Measurements from ENCODE around the gene SPR. TPM values are rescaled to one million over a fixed set of nuclear protein-coding genes. Genes with fewer than 3 reads are reported as not detected.
A peak's percentile ranks its signal among the peaks of the same experiment; 100 is the strongest.
"Not testable (repeated sequence)": the region's sequence is repeated elsewhere in the genome, so short reads cannot be mapped to it uniquely, and the experiment has no call there.

The SPR gene
- total RNA-seq, 2 experiments from 2014 or later = 7.1 to 8.5 TPM

GRCh38 chr2:72907369-72907768, 20.2 kb downstream of the SPR start:
- POLR2A ChIA-PET; H3K27ac Mint-ChIP-seq; H3K9me3 Mint-ChIP-seq; H3K36me3 Mint-ChIP-seq; DNase-seq; intact Hi-C loops (cut with micrococcal nuclease); H3K4me1 Mint-ChIP-seq (ENCODE audit: low read depth); H3K4me3 Mint-ChIP-seq: not testable (repeated sequence)
- H3K27me3 Mint-ChIP-seq = peaks cover 51% of the 10 kb centered on the region
- CTCF ChIA-PET = interaction anchor here (0.9 kb wide), 1 partner anchor 40 kb away, joined by 6 read pairs; no protein-coding TSS in a partner anchor

GRCh38 chr2:72908741-72909140, 21.5 kb downstream of the SPR start:
- Mint-ChIP-seq H3K27me3 (peaks cover 49% of the 10 kb centered on the region), H3K36me3 (no peaks in the 10 kb centered on the region)
- CTCF ChIA-PET = interaction anchor here (0.9 to 2.1 kb wide), 2 partner anchors 21 to 22 kb away, joined by 3 to 6 read pairs; no protein-coding TSS in a partner anchor

GRCh38 chr2:72911256-72911655, 24.0 kb downstream of the SPR start:
- DNase-seq = no peak
- ChIA-PET POLR2A (no interaction called here), CTCF (no interaction called here)
- intact Hi-C loops (cut with micrococcal nuclease) = no loop called here
- no peaks in the 10 kb centered on the region for H3K9me3 Mint-ChIP-seq
- H3K4me1 Mint-ChIP-seq (ENCODE audit: low read depth) = peaks cover 9% of the 10 kb centered on the region
- no peaks in the 10 kb centered on the region for H3K36me3 Mint-ChIP-seq
- no peak overlapping the region for H3K4me3 Mint-ChIP-seq
- no peak overlapping the region for H3K27ac Mint-ChIP-seq
- peaks cover 68% of the 10 kb centered on the region for H3K27me3 Mint-ChIP-seq

More at GRCh38 chr2:72908741-72909140, 21.5 kb downstream of the SPR start:
- DNase-seq = no peak
- no peaks in the 10 kb centered on the region for H3K9me3 Mint-ChIP-seq
- H3K4me3 Mint-ChIP-seq = no peak overlapping the region
- H3K4me1 Mint-ChIP-seq (ENCODE audit: low read depth) = no peaks in the 10 kb centered on the region
- intact Hi-C loops (cut with micrococcal nuclease) = no loop called here
- no peak overlapping the region for H3K27ac Mint-ChIP-seq
- POLR2A ChIA-PET = no interaction called here

- CTCF ChIA-PET = interaction anchor here (1.3 to 3.0 kb wide), 2 partner anchors 12 to 27 kb away, joined by 3 to 13 read pairs; partner anchors contain the start of gene SPR
- Mint-ChIP-seq H3K36me3 (no peaks in the 10 kb centered on the region), H3K27me3 (peaks cover 71% of the 10 kb centered on the region), H3K9me3 (no peaks in the 10 kb centered on the region), H3K4me1 (ENCODE audit: low read depth) (peaks cover 18% of the 10 kb centered on the region), H3K4me3 (no peak overlapping the region), H3K27ac (no peak overlapping the region)
- POLR2A ChIA-PET = no interaction called here
- DNase-seq = no peak
- intact Hi-C loops (cut with micrococcal nuclease) = no loop called here
Observed at GRCh38 chr2:72913486-72914205, 26.4 kb downstream of the SPR start.

GRCh38 chr2:72914206-72914559, 27.0 kb downstream of the SPR start:
- no peak overlapping the region for H3K4me3 Mint-ChIP-seq
- intact Hi-C loops (cut with micrococcal nuclease) = no loop called here
- CTCF ChIA-PET = interaction anchor here (1.3 to 3.0 kb wide), 2 partner anchors 12 to 27 kb away, joined by 3 to 13 read pairs; partner anchors contain the start of gene SPR

GRCh38 chr2:72914589-72915319, 27.5 kb downstream of the SPR start:
- Mint-ChIP-seq H3K27ac (no peak overlapping the region), H3K27me3 (peaks cover 72% of the 10 kb centered on the region), H3K9me3 (no peaks in the 10 kb centered on the region), H3K4me1 (ENCODE audit: low read depth) (peaks cover 26% of the 10 kb centered on the region), H3K36me3 (no peaks in the 10 kb centered on the region), H3K4me3 (no peak overlapping the region)
- CTCF ChIA-PET = interaction anchor here (1.1 to 3.0 kb wide), 3 partner anchors 11 to 28 kb away, joined by 3 to 13 read pairs (median 3); partner anchors contain the start of gene SPR
- DNase-seq = no peak
- intact Hi-C loops (cut with micrococcal nuclease) = loop anchor here (5.0 kb wide), 2 partner anchors 52 to 767 kb away; partner anchors contain the start of gene CYP26B1
- POLR2A ChIA-PET = no interaction called here

More at GRCh38 chr2:72914206-72914559, 27.0 kb downstream of the SPR start:
- POLR2A ChIA-PET = no interaction called here
- H3K27ac Mint-ChIP-seq = no peak overlapping the region
- peaks cover 72% of the 10 kb centered on the region for H3K27me3 Mint-ChIP-seq
- no peak for DNase-seq
- peaks cover 21% of the 10 kb centered on the region for H3K4me1 Mint-ChIP-seq (ENCODE audit: low read depth)
- no peaks in the 10 kb centered on the region for H3K36me3 Mint-ChIP-seq
- no peaks in the 10 kb centered on the region for H3K9me3 Mint-ChIP-seq

GRCh38 chr2:72915320-72915906, 28.2 kb downstream of the SPR start:
- Mint-ChIP-seq H3K36me3 (no peaks in the 10 kb centered on the region), H3K9me3 (no peaks in the 10 kb centered on the region), H3K27me3 (peaks cover 74% of the 10 kb centered on the region), H3K4me3 (no peak overlapping the region), H3K4me1 (ENCODE audit: low read depth) (peaks cover 26% of the 10 kb centered on the region), H3K27ac (no peak overlapping the region)
- POLR2A ChIA-PET = no interaction called here
- peak; percentile 8 for DNase-seq
- intact Hi-C loops (cut with micrococcal nuclease) = loop anchor here (5.0 kb wide), 2 partner anchors 53 to 768 kb away; partner anchors contain the start of gene CYP26B1
- CTCF ChIA-PET = interaction anchor here (0.6 to 3.0 kb wide), 3 partner anchors 19 to 28 kb away, joined by 3 to 13 read pairs (median 3); partner anchors contain the start of gene SPR

- no peak overlapping the region for H3K27ac Mint-ChIP-seq
- H3K4me1 Mint-ChIP-seq (ENCODE audit: low read depth) = peaks cover 26% of the 10 kb centered on the region
- H3K4me3 Mint-ChIP-seq = peak overlapping the region; percentile 66
- H3K9me3 Mint-ChIP-seq = no peaks in the 10 kb centered on the region
- intact Hi-C loops (cut with micrococcal nuclease) = loop anchor here (5.0 kb wide), 2 partner anchors 54 to 769 kb away; partner anchors contain the start of gene CYP26B1
- peaks cover 73% of the 10 kb centered on the region for H3K27me3 Mint-ChIP-seq
- H3K36me3 Mint-ChIP-seq = no peaks in the 10 kb centered on the region
- ChIA-PET CTCF (interaction anchor here (0.6 to 2.0 kb wide), 7 partner anchors 11 to 261 kb away, joined by 3 to 14 read pairs (median 6); partner anchors contain the start of gene SPR), POLR2A (interaction anchor here (1.0 kb wide), 1 partner anchor 52 kb away, joined by 3 read pairs; no protein-coding TSS in a partner anchor)
- peak; percentile 61 for DNase-seq
Observed at GRCh38 chr2:72915907-72916742, 28.9 kb downstream of the SPR start.

- peaks cover 73% of the 10 kb centered on the region for H3K27me3 Mint-ChIP-seq
- no peaks in the 10 kb centered on the region for H3K9me3 Mint-ChIP-seq
- no peaks in the 10 kb centered on the region for H3K36me3 Mint-ChIP-seq
- no peak overlapping the region for H3K27ac Mint-ChIP-seq
- ChIA-PET POLR2A (interaction anchor here (1.0 kb wide), 1 partner anchor 52 kb away, joined by 3 read pairs; no protein-coding TSS in a partner anchor), CTCF (interaction anchor here (0.9 to 2.0 kb wide), 7 partner anchors 10 to 766 kb away, joined by 3 to 14 read pairs (median 10); partner anchors contain the start of gene SPR)
- no peak for DNase-seq
- H3K4me3 Mint-ChIP-seq = peak overlapping the region; percentile 66
- H3K4me1 Mint-ChIP-seq (ENCODE audit: low read depth) = peaks cover 26% of the 10 kb centered on the region
- intact Hi-C loops (cut with micrococcal nuclease) = loop anchor here (5.0 kb wide), 2 partner anchors 54 to 769 kb away; partner anchors contain the start of gene CYP26B1
Observed at GRCh38 chr2:72916743-72917137, 29.5 kb downstream of the SPR start.

GRCh38 chr2:72917138-72917876, 30.1 kb downstream of the SPR start, which contains the start of gene EMX1:
Gene EMX1 (plus strand): TSS chr2:72917519. CDS start chr2:72917853, 334 bp downstream.
- intact Hi-C loops (cut with micrococcal nuclease) = loop anchor here (5.0 kb wide), 2 partner anchors 55 to 770 kb away; partner anchors contain the start of gene CYP26B1
- POLR2A ChIA-PET = interaction anchor here (1.0 kb wide), 1 partner anchor 53 kb away, joined by 3 read pairs; no protein-coding TSS in a partner anchor
- CTCF ChIA-PET = interaction anchor here (0.9 to 2.0 kb wide), 8 partner anchors 10 to 767 kb away, joined by 3 to 14 read pairs (median 8); partner anchors contain the start of gene SPR
- Mint-ChIP-seq H3K4me1 (ENCODE audit: low read depth) (peaks cover 26% of the 10 kb centered on the region), H3K4me3 (peak within 1 kb of the TSS; percentile 66), H3K36me3 (no peaks in the 10 kb centered on the region), H3K9me3 (no peaks in the 10 kb centered on the region), H3K27me3 (peaks cover 73% of the 10 kb centered on the region), H3K27ac (no peak within 1 kb of the TSS)
- peak; percentile 68 for DNase-seq

All from activated CD4-positive, alpha-beta memory T cell treated with anti-CD3 and anti-CD28 coated beads for 36 hours (primary cell).